Measurements from ENCODE around the gene TRPM1.

TRPM1 gene

GRCh38 chr15:31013863-31014607 lies 87.5 kb downstream of the TRPM1 start:
- no peak for DNase-seq

GRCh38 chr15:31012455-31012854 lies 89.1 kb downstream of the TRPM1 start:
- DNase-seq, result no peak

- no peak for DNase-seq
Measured at GRCh38 chr15:31010036-31010435, 91.5 kb downstream of the TRPM1 start.

GRCh38 chr15:31005660-31006059 lies 95.9 kb downstream of the TRPM1 start:
- no peak for DNase-seq

GRCh38 chr15:31004220-31004733 lies 97.2 kb downstream of the TRPM1 start:
- DNase-seq, result no peak

- no peak for DNase-seq
Measured at GRCh38 chr15:31001702-31002101, 99.8 kb downstream of the TRPM1 start.

- no peak for DNase-seq
Measured at GRCh38 chr15:30999729-31000128, 101.8 kb downstream of the TRPM1 start.

- no peak for DNase-seq
Measured at GRCh38 chr15:30997270-30997669, 104.3 kb downstream of the TRPM1 start.

- no peak for DNase-seq
Measured at GRCh38 chr15:30992249-30992864, 109.2 kb downstream of the TRPM1 start.

- DNase-seq, result peak; percentile 66
Measured at GRCh38 chr15:30991255-30992235, 110.0 kb downstream of the TRPM1 start, which contains the start of gene MTMR10. TSS of gene MTMR10 (minus strand) at chr15:30991628. CDS start at chr15:30991506, 122 bp downstream.

GRCh38 chr15:30990446-30991254 lies 110.9 kb downstream of the TRPM1 start:
- no peak for DNase-seq

GRCh38 chr15:30990036-30990435 lies 111.5 kb downstream of the TRPM1 start:
- no peak for DNase-seq

GRCh38 chr15:30985081-30985531 lies 116.4 kb downstream of the TRPM1 start:
- DNase-seq, result no peak

GRCh38 chr15:30984542-30984941 lies 117.0 kb downstream of the TRPM1 start:
- DNase-seq, result no peak

GRCh38 chr15:30984118-30984517 lies 117.4 kb downstream of the TRPM1 start:
- no peak for DNase-seq

- DNase-seq, result no peak
Measured at GRCh38 chr15:30979457-30979856, 122.1 kb downstream of the TRPM1 start.

GRCh38 chr15:30978328-30978727 lies 123.2 kb downstream of the TRPM1 start:
- DNase-seq, result no peak

- DNase-seq, result no peak
Measured at GRCh38 chr15:30974112-30974511, 127.4 kb downstream of the TRPM1 start.

- DNase-seq, result no peak
Measured at GRCh38 chr15:30973379-30973778, 128.1 kb downstream of the TRPM1 start.

- DNase-seq, result no peak
Measured at GRCh38 chr15:30969724-30970123, 131.8 kb downstream of the TRPM1 start.

- no peak for DNase-seq
Measured at GRCh38 chr15:30963681-30964080, 137.8 kb downstream of the TRPM1 start.

- DNase-seq, result no peak
Measured at GRCh38 chr15:30962659-30963058, 138.9 kb downstream of the TRPM1 start.
